Neural cell (in vitro differentiated cells): ENCODE measurements around the gene PLCD1.

Source experiments
- EP300 ChIP-seq: fragments of 450-650 bp; conservative IDR thresholded peaks from 2 replicates; pipeline ENCODE4 v1.6.1; 2014; ENCODE audit warnings: antibody characterized with exemption, mild to moderate bottlenecking, moderate library complexity; ENCODE audit not compliant: poor library complexity, severe bottlenecking
- POLR2AphosphoS5 ChIP-seq: IDR thresholded peaks from 2 replicates; pipeline ENCODE4 v1.6.1; 2012
- RAD21 ChIP-seq: fragments of 450-650 bp; conservative IDR thresholded peaks from 2 replicates; pipeline ENCODE4 v1.6.1; 2014; ENCODE audit warnings: antibody characterized with exemption, mild to moderate bottlenecking, moderate library complexity
- REST ChIP-seq: IDR thresholded peaks from 2 replicates; pipeline ENCODE4 v1.6.1; 2012; ENCODE audit warnings: borderline replicate concordance
- SMC3 ChIP-seq: fragments of 450-650 bp; conservative IDR thresholded peaks from 2 replicates; pipeline ENCODE4 v1.6.1; 2014; ENCODE audit warnings: antibody characterized with exemption, mild to moderate bottlenecking, moderate library complexity; ENCODE audit not compliant: poor library complexity
- TAF1 ChIP-seq: IDR thresholded peaks from 2 replicates; pipeline ENCODE4 v1.6.1; 2012; ENCODE audit warnings: low read depth
- TF ChIP-seq, protein P1 (sequence below): fragments of 450-650 bp; IDR thresholded peaks from 2 replicates; pipeline ENCODE4 v1.5.1; 2014; ENCODE audit warnings: antibody characterized with exemption, mild to moderate bottlenecking, moderate library complexity; ENCODE audit not compliant: poor library complexity, severe bottlenecking

DNA sequence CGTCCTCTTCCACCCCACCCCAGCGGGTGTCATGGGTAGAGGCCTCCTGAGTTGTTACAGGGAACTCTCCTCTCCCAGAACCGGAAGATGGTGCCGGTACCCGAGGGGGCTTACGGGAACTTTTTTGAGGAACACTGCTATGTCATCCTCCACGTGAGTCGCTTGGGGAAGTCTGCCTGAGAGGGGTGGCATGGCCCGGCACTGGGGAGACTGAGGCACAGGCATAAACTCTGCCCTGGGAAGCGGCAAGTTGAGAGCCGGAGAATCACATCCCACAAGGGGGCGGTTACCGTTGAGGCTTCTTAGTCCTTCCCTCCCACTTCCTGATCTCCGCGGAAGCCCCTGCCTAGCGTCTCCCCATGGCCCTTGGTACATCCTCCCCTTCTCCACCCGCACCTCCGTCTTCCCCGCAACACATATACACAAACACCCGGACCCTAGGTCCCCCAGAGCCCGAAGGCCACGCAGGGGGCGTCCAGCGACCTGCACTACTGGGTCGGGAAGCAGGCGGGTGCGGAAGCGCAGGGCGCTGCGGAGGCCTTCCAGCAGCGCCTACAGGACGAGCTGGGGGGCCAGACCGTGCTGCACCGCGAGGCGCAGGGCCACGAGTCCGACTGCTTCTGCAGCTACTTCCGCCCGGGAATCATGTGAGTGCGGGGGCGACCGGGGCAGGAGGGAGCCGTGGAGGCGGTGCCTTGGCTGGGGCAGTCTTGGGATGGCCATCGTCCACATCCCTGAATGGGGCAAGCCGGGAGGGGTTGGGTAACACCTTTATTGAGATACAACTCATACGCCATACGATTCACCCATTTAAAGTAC lies 35.4 kb downstream of the PLCD1 start:
- TF ChIP-seq, protein P1, sequence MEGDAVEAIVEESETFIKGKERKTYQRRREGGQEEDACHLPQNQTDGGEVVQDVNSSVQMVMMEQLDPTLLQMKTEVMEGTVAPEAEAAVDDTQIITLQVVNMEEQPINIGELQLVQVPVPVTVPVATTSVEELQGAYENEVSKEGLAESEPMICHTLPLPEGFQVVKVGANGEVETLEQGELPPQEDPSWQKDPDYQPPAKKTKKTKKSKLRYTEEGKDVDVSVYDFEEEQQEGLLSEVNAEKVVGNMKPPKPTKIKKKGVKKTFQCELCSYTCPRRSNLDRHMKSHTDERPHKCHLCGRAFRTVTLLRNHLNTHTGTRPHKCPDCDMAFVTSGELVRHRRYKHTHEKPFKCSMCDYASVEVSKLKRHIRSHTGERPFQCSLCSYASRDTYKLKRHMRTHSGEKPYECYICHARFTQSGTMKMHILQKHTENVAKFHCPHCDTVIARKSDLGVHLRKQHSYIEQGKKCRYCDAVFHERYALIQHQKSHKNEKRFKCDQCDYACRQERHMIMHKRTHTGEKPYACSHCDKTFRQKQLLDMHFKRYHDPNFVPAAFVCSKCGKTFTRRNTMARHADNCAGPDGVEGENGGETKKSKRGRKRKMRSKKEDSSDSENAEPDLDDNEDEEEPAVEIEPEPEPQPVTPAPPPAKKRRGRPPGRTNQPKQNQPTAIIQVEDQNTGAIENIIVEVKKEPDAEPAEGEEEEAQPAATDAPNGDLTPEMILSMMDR = no peak
- TF ChIP-seq EP300 (no peak), SMC3 (no peak), REST (no peak), POLR2AphosphoS5 (no peak), TAF1 (no peak), RAD21 (no peak)
